ENCODE measurements around the gene WASHC3.

WASHC3 gene

DNA sequence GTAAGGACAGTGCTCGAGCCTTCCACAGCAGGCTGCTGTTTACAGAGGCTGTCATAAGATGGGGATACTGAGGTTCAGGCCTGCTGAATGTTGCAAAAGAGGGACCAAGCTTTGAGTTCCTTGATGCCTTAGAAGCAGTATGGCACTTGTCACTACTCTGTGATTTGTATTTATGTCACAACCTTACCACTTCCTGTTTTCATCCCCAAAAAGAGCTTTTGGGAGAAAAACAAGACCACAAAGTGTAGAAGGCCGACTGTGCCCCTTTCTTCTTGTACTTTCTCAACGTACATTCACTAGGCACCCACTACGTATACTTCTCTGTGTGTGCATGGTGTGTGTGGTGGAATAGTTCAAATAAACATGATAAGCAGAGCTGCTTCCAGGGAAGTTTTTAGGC, 94.3 kb downstream of the WASHC3 start:
- DNase-seq: no peak

DNA sequence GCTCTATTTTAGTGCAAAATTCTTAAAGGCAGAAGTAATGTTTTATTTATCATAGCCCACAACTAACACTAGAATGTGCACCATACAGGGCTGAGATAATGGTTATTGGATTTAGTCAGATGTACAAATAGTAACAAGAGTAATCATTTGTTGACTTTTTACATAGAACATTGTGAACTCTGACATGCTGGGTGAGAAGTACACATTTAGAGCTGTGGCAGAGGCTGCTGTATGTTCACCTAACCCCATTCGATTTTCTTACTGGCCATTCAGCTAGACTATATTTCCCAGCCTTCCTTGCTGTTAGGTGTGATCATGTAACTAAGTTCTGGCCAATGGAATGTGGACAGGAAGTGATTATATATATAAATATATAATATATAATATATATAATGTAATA, 95.3 kb downstream of the WASHC3 start:
- no peak for DNase-seq

DNA sequence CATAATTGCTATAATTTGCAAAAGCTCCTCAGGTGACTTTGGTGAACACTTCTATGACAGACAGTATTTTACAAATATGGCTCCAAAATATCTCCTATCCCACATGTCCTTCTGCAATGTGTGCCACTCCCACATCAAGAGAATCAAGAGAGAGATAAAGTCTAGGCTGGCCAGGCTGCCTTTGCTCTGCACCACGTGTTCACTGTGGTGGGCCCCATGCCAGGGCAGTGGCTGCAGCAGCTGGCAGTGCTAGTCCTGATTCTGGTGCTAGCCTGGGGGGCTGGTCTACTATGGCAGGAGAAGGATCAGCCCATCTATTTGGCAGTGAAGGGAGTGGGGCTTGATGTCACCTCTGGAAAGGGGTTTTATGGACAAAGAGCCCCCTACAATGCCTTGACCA, 98.1 kb downstream of the WASHC3 start:
- no peak for DNase-seq
